ENCODE results near the gene HEATR1.

Gene HEATR1

DNA sequence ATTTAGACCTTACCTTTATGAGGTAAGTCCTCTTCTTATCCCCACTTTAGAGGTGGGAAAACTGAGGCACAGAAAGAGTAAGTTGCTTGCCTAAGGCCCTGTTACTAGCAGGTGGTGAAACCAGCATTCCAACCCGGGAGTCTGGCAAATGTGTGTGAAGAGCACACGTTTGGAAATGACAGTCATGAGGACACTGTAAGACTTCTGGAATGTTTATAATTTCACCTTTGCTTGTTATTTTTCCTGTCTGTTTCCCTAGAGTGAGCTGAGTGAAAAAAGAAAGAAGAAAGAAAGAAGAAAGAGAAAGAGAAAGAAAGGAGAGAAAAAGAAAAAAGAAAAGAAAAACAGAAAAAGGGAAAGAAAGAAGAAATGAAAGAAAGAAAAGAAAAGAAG is 101.7 kb downstream of the HEATR1 start:
- peaks cover 0 to 3% of the 10 kb centered on the region in 2 donors for H3K4me1 ChIP-seq (ENCODE audit: control insufficient read depth in 2 of 2, insufficient read depth in 2 of 2, low read length in 2 of 2)
- H3K27ac ChIP-seq (ENCODE audit: low read depth in 2 of 2, low read length in 2 of 2), result peak overlapping the region in 1 of 2 donors; percentile 23
- H3K27me3 ChIP-seq (ENCODE audit: control insufficient read depth in 2 of 2, insufficient read depth in 2 of 2, low read length in 2 of 2), result no peaks in the 10 kb centered on the region
- no peaks in the 10 kb centered on the region for H3K9me3 ChIP-seq (ENCODE audit: control insufficient read depth in 2 of 2, low read length in 2 of 2)
- H3K4me3 ChIP-seq (ENCODE audit: low read length in 2 of 2), result peak overlapping the region in 1 of 2 donors; percentile 56
- H3K9ac ChIP-seq (ENCODE audit: low read depth in 1 of 2, low read length in 2 of 2), result no peak overlapping the region
- H3K36me3 ChIP-seq (ENCODE audit: control insufficient read depth in 2 of 2, insufficient read depth in 2 of 2, low read length in 2 of 2), result no peaks in the 10 kb centered on the region

DNA sequence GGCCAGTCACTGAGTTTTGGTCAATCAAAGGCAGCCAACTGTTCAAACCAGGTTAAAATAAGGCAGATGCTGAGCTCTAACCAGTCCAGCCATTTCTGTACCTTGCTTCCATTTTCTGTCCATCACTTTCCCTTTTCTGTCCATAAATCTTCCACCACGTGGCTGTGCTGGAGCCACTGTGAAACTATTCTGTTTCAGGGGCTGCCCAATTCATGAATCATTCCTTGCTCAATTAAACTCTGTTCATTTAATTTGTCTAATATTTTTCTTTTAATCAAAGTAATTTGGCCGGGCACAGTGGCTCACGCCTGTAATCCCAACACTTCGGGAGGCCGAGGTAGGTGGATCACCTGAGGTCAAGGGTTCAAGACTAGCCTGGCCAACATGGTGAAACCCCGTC is 103.2 kb downstream of the HEATR1 start:
- Histone ChIP-seq H3K27ac (ENCODE audit: low read depth in 2 of 2, low read length in 2 of 2) (no peak overlapping the region), H3K9me3 (ENCODE audit: control insufficient read depth in 2 of 2, low read length in 2 of 2) (no peaks in the 10 kb centered on the region), H3K4me1 (ENCODE audit: control insufficient read depth in 2 of 2, insufficient read depth in 2 of 2, low read length in 2 of 2) (peaks cover 0 to 3% of the 10 kb centered on the region in 2 donors), H3K4me3 (ENCODE audit: low read length in 2 of 2) (no peak overlapping the region), H3K27me3 (ENCODE audit: control insufficient read depth in 2 of 2, insufficient read depth in 2 of 2, low read length in 2 of 2) (no peaks in the 10 kb centered on the region), H3K9ac (ENCODE audit: low read depth in 1 of 2, low read length in 2 of 2) (no peak overlapping the region), H3K36me3 (ENCODE audit: control insufficient read depth in 2 of 2, insufficient read depth in 2 of 2, low read length in 2 of 2) (no peaks in the 10 kb centered on the region)

Measured in mucosa of rectum (tissue), 2 donors.